Glutamatergic neuron (in vitro differentiated cells): ENCODE results near the gene HACE1. TPM values are rescaled to one million over a fixed set of nuclear protein-coding genes. Genes with fewer than 3 reads are reported as not detected.
A peak's percentile ranks its signal among the peaks of the same experiment; 100 is the strongest.
"Not testable (repeated sequence)": the region's sequence is repeated elsewhere in the genome, so short reads cannot be mapped to it uniquely, and the experiment has no call there.

ENCODE experiments used
- DNase-seq: peaks from one replicate; pipeline ENCODE4 v3.0.0; 2022
- H3K27ac Mint-ChIP-seq: one replicate; pipeline ENCODE4 v1.8.0; 2020; ENCODE audit warnings: mild to moderate bottlenecking, mixed read lengths, inconsistent platforms; ENCODE audit not compliant: unreplicated experiment
- H3K27me3 Mint-ChIP-seq: one replicate; pipeline ENCODE4 v1.8.0; 2020; ENCODE audit warnings: mild to moderate bottlenecking, moderate library complexity, mixed read lengths, inconsistent platforms; ENCODE audit not compliant: unreplicated experiment
- H3K36me3 Mint-ChIP-seq: one replicate; pipeline ENCODE4 v1.8.0; 2020; ENCODE audit warnings: mild to moderate bottlenecking, mixed read lengths, inconsistent platforms; ENCODE audit not compliant: unreplicated experiment
- H3K4me1 Mint-ChIP-seq: one replicate; pipeline ENCODE4 v1.8.0; 2020; ENCODE audit warnings: mild to moderate bottlenecking, low read depth, mixed read lengths, inconsistent platforms; ENCODE audit not compliant: unreplicated experiment
- H3K4me3 Mint-ChIP-seq: one replicate; pipeline ENCODE4 v1.8.0; 2020; ENCODE audit warnings: mild to moderate bottlenecking, mixed read lengths, inconsistent platforms; ENCODE audit not compliant: unreplicated experiment
- H3K9me3 Mint-ChIP-seq: one replicate; pipeline ENCODE4 v1.8.0; 2020; ENCODE audit warnings: mild to moderate bottlenecking, moderate library complexity, mixed read lengths, inconsistent platforms; ENCODE audit not compliant: unreplicated experiment
- CTCF ChIP-seq: fragments of 200-600 bp; sonication (generic); IDR thresholded peaks from one replicate; pipeline ENCODE4 v1.5.0; 2021; ENCODE audit not compliant: partially characterized antibody, unreplicated experiment
- long read RNA-seq: library from polyadenylated mRNA; unstranded; transcript quantifications from one replicate; pipeline ENCODE4 v2.0.0, GENCODE V29; 2020; ENCODE audit not compliant: unreplicated experiment
- total RNA-seq: library from RNA; stranded (reverse); fragmentation: NEBNext Ultra II Directional; extraction: Animal tissue kit (Norgen Biotek cat#: 25700); gene quantifications from one replicate; pipeline ENCODE4 v1.2.1, GENCODE V29; 2021; ENCODE audit not compliant: unreplicated experiment

HACE1 gene
- 22.0 TPM for total RNA-seq
- long read RNA-seq, partial matches to known transcripts, result 0 of 1 reads
- long read RNA-seq, other reads (novel, unspliced or antisense), result 1 of 1 reads

GRCh38 chr6:104859225-104860146 lies at the start of gene HACE1:
TSS of gene HACE1 (minus strand) at chr6:104859919. CDS start at chr6:104859642, 277 bp downstream.
- Mint-ChIP-seq H3K4me1 (peaks cover 8% of the 10 kb centered on the region), H3K9me3 (no peaks in the 10 kb centered on the region)
- TF ChIP-seq CTCF, result peak; percentile 19

GRCh38 chr6:104908888-104909525 lies 49.3 kb upstream of the HACE1 start:
- peaks cover 1% of the 10 kb centered on the region for H3K27me3 Mint-ChIP-seq
- no peak overlapping the region for H3K27ac Mint-ChIP-seq
- TF ChIP-seq CTCF, result no peak
- DNase-seq, result no peak
- H3K36me3 Mint-ChIP-seq, result no peaks in the 10 kb centered on the region
- H3K4me3 Mint-ChIP-seq, result no peak overlapping the region
- H3K9me3 Mint-ChIP-seq, result peaks cover 3% of the 10 kb centered on the region
- H3K4me1 Mint-ChIP-seq, result no peaks in the 10 kb centered on the region

More at GRCh38 chr6:104859225-104860146, at the start of gene HACE1:
- Mint-ChIP-seq H3K36me3 (no peaks in the 10 kb centered on the region), H3K27me3 (no peaks in the 10 kb centered on the region), H3K27ac (peak within 1 kb of the TSS; percentile 88), H3K4me3 (peak within 1 kb of the TSS; percentile 87)
- peak; percentile 95 for DNase-seq

- H3K4me1 Mint-ChIP-seq, result no peaks in the 10 kb centered on the region
- H3K9me3 Mint-ChIP-seq, result peaks cover 4% of the 10 kb centered on the region
- DNase-seq, result no peak
- no peak overlapping the region for H3K27ac Mint-ChIP-seq
- H3K36me3 Mint-ChIP-seq, result peaks cover 3% of the 10 kb centered on the region
- TF ChIP-seq CTCF, result no peak
- H3K4me3 Mint-ChIP-seq, result no peak overlapping the region
- H3K27me3 Mint-ChIP-seq, result peaks cover 1% of the 10 kb centered on the region
These were observed 48.5 kb upstream of the HACE1 start for GRCh38 chr6:104908031-104908887.

- not testable (repeated sequence) for H3K4me3 Mint-ChIP-seq, H3K4me1 Mint-ChIP-seq, H3K36me3 Mint-ChIP-seq, H3K9me3 Mint-ChIP-seq, H3K27me3 Mint-ChIP-seq, DNase-seq, H3K27ac Mint-ChIP-seq
These were observed 39.2 kb upstream of the HACE1 start for GRCh38 chr6:104898893-104899292.

- no peaks in the 10 kb centered on the region for H3K4me1 Mint-ChIP-seq
- no peaks in the 10 kb centered on the region for H3K9me3 Mint-ChIP-seq
- no peak for TF ChIP-seq CTCF
- no peak overlapping the region for H3K4me3 Mint-ChIP-seq
- no peaks in the 10 kb centered on the region for H3K36me3 Mint-ChIP-seq
- no peak overlapping the region for H3K27ac Mint-ChIP-seq
- DNase-seq, result no peak
- no peaks in the 10 kb centered on the region for H3K27me3 Mint-ChIP-seq
These were observed 37.2 kb upstream of the HACE1 start for GRCh38 chr6:104896914-104897313.
